GM08714 (cell line): Measurements from ENCODE around the gene GOLGA8J.
"Not testable (repeated sequence)": the region's sequence is repeated elsewhere in the genome, so short reads cannot be mapped to it uniquely, and the experiment has no call there.

ENCODE experiments used
- H3K4me3 ChIP-seq: fragments of 200-500 bp; sonication (Bioruptor generic); 2 replicates; pipeline ENCODE4 v1.5.1; 2014; ENCODE audit warnings: mild to moderate bottlenecking, low read length, inconsistent platforms
- ZNF274 ChIP-seq: IDR thresholded peaks from 2 replicates; pipeline ENCODE4 v1.6.1; 2012; ENCODE audit warnings: mild to moderate bottlenecking, low read depth, low read length

Gene GOLGA8J

GRCh38 chr15:30082655-30083054 is at the start of gene GOLGA8J:
Gene GOLGA8J, plus strand, starts transcription at chr15:30082955. Its CDS starts 98 bp downstream, at chr15:30083053.
- H3K4me3 ChIP-seq: not testable (repeated sequence)

GRCh38 chr15:30033211-30033610 is 49.5 kb upstream of the GOLGA8J start:
- TF ChIP-seq ZNF274: no peak
- no peak overlapping the region for H3K4me3 ChIP-seq

GRCh38 chr15:30033763-30034162 is 49.0 kb upstream of the GOLGA8J start:
- H3K4me3 ChIP-seq: no peak overlapping the region
- TF ChIP-seq ZNF274: no peak

GRCh38 chr15:30036036-30036703 is 46.6 kb upstream of the GOLGA8J start:
- H3K4me3 ChIP-seq: no peak overlapping the region
- TF ChIP-seq ZNF274: no peak

- no peak for TF ChIP-seq ZNF274
- no peak overlapping the region for H3K4me3 ChIP-seq
These were observed 43.9 kb upstream of the GOLGA8J start for GRCh38 chr15:30038667-30039523.

- TF ChIP-seq ZNF274: no peak
- no peak overlapping the region for H3K4me3 ChIP-seq
These were observed 40.9 kb upstream of the GOLGA8J start for GRCh38 chr15:30041868-30042267.

- no peak for TF ChIP-seq ZNF274
- H3K4me3 ChIP-seq: no peak overlapping the region
These were observed 40.2 kb upstream of the GOLGA8J start for GRCh38 chr15:30042556-30042955.

- TF ChIP-seq ZNF274: no peak
- no peak overlapping the region for H3K4me3 ChIP-seq
These were observed 39.5 kb upstream of the GOLGA8J start for GRCh38 chr15:30043211-30043655.

- no peak for TF ChIP-seq ZNF274
- H3K4me3 ChIP-seq: no peak overlapping the region
These were observed 38.4 kb upstream of the GOLGA8J start for GRCh38 chr15:30044377-30044776.

- not testable (repeated sequence) for H3K4me3 ChIP-seq
These were observed 37.9 kb upstream of the GOLGA8J start for GRCh38 chr15:30044826-30045225.

- not testable (repeated sequence) for H3K4me3 ChIP-seq
These were observed 37.3 kb upstream of the GOLGA8J start for GRCh38 chr15:30045248-30046041.

GRCh38 chr15:30046430-30046829 is 36.3 kb upstream of the GOLGA8J start:
- no peak for TF ChIP-seq ZNF274
- H3K4me3 ChIP-seq: no peak overlapping the region

- TF ChIP-seq ZNF274: no peak
These were observed 27.2 kb upstream of the GOLGA8J start for GRCh38 chr15:30055604-30056003.

GRCh38 chr15:30056166-30056565 is 26.6 kb upstream of the GOLGA8J start:
- no peak overlapping the region for H3K4me3 ChIP-seq
- no peak for TF ChIP-seq ZNF274

More at GRCh38 chr15:30055604-30056003, 27.2 kb upstream of the GOLGA8J start:
- H3K4me3 ChIP-seq: no peak overlapping the region
